ENCODE measurements around the gene NUP214.
A peak's percentile ranks its signal among the peaks of the same experiment; 100 is the strongest.
"Not testable (repeated sequence)": the region's sequence is repeated elsewhere in the genome, so short reads cannot be mapped to it uniquely, and the experiment has no call there.

Gene NUP214

DNA sequence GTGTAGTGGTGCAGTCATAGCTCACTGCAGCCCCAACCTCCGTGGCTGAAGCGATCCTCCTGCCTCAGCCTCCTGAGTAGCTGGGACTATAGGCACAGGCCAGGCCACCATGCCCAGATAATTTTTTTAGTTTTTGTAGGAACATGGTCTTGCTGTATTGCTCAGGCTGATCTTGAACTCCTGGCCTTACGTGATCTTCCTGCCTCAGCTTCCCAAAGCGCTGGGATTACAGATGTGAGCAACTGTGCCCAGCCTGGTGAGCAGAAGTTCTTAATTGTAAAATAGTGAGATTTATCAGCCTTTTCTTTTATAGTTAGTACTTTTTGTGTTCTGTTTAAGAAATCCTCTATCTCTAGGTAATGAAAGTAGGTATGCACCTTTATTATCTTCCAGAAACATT lies 42.5 kb downstream of the NUP214 start:
- no peak for FAIRE-seq

DNA sequence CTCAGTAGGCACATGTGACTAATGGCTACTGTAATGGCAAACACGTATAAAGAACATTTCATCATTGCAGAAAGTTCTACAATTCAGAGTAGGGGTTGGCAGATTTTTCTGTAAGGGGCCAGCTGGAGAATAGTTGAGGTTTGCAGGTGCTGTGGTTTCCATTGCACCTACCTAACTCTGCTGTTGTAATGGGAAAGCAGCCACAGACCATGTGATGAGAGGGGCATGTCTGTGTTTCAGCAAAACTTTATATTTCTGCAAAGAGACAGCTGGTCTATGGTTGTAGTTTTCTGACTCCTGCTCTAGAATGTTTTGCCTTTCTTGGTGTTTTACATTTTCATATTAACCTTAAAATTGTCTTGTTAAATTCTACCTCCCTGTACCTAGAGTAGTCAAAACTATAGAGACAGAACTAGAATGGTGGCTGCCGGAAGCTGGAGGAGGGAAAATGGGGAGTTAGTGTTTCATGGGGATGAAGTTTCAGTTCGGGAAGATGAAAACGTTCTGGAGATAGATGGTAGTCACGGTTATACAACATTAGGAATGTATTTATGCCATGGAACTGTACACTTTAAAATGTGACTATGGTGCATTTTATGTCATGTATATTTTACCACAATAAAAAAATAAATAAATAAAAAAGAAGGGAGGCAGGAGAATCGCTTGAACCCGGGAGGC lies 44.3 kb downstream of the NUP214 start:
- FAIRE-seq, result no peak

DNA sequence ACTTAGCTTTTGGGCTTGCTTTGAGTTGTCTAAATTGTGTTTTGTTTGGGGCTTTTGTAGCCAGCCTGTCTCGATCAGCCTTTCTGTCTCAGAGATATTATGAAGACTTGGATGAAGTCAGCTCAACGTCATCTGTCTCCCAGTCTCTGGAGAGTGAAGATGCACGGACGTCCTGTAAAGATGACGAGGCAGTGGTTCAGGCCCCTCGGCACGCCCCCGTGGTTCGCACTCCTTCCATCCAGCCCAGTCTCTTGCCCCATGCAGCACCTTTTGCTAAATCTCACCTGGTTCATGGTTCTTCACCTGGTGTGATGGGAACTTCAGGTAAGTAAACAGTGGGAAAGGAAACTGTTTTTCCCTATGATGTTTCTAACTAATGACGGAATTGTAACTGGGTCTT lies 48.6 kb downstream of the NUP214 start:
- FAIRE-seq, result no peak

DNA sequence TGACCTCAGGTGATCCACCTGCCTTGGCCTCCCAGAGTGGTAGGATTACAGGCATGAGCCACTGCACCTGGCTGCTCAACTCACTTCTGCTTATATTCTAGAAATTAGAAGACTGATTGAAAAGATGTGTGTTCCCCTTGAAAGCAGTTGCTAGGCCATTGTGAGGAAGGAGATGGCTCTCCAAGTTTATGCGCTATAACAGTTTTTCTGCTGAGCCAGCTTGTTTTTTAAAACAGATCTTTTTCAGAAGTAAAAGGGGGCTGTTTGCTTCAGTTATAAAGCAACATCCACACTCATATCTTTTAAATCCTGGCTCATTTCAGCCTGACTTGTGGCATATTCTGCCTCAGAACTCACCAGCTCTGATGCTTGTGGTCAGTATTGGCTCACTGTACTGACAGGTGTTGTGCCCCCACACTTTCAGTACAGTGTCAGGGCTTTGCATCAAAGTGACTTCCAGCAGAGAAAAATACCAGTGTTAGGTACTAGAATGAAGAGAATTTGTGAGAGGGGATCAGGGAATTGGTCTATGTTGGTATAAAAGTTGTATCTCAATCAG lies 49.4 kb downstream of the NUP214 start:
- no peak for FAIRE-seq

DNA sequence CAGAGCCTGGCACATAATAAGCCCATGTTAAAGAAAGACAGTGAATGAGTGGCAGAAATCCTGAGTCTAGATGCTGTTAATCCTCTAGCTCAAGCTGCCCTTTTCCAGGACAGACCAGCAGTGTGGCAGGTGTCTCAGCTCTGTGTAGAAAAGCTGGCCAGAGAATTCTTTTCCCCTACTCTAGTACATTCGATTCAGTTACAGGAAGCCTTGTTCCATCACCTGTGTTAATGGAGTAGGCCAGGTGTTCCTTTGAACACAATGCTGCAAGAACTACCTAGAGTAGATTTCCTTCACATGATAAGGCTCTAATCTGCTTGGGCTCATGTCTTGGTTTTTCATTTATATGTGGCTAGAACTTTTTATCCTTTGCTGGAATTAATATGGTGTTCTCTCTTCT lies 52.5 kb downstream of the NUP214 start:
- FAIRE-seq, result no peak

DNA sequence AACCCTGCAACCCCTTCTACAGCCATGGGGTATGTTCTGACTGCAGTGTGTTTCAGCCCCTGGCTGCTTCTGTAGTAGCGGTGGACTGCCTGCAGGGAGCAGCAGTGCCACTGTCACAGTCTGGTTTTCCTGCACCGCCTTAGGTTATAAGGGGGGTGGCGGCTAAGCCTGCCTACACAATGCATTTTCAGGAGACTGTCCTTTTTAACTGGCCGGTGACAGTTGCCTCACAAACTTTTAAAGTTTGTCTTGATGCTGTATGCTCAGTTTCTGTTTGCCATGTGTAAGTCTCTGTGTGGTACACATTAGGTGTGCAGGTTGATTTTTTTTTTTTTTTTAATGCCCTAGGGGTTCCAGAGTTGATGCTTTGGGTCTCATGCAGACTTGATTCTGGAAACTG lies 53.0 kb downstream of the NUP214 start:
- FAIRE-seq, result peak; percentile 89

DNA sequence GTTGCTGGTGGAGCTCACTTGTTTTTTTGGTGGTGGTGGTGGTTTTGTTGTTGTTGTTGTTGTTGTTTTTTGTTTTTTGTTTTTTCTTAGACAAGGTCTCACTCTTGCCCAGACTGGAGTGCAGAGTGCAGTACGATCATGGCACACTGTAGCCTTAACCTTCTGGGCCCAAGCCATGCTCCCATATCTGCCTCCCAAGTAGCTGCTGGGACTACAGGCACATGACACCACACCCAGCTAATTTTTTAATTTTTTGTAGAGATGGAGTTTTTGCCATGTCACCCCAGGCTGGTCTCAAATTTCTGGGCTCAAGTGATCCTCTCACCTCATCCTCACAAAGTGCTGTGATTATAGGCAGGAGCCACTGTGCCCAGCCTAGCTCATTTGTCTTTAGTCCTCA lies 53.5 kb downstream of the NUP214 start:
- FAIRE-seq, result no peak

DNA sequence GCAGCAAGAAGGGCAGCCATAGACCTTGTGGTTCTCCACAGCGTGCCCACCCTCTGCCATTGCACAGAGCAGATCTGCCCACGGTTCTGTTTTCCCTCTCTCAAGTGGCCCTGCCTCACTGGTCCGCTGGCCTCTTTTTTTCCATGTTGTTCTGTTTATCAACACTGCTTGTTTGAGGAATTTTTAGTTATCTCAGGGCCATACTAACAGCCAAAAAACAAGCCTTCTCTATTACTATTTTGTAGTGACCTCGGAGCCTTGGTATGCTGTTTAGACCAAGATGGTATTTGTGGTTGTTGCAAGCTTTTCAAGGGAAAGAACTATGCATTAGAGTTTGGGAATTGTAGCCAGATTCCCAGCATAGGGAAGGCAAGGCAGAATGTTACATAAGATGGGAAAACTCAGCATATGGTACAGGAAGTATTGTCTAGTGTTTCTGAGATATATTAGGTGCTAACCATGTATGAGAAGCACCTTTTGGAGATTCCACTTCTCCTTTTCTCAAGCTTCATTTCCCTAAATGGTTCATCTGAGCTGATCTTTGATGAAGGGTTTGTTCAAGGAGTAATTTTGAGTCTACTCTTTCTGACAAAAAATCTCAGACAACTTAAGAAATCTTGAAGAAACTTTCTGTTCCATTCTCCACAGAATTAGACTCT lies 54.3 kb downstream of the NUP214 start:
- FAIRE-seq, result no peak

DNA sequence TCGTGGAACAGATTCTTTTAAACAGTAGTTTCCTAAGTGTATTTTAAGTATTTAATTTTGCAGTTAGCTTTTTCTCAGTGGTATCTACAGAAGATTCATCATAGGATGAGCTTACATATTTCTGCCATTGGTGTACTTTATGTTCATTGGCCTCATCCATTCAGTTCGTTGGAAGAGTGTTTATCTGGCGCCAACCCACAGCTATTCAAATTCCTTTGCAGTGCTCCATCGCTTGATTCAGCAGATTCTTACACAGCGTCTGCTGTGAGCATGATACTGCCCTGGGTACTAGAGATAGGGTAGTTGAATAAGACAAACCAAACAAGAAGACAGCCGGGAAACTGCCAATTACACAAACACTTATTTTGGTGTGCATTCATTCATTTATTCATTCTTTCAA lies 55.1 kb downstream of the NUP214 start:
- FAIRE-seq, result no peak

DNA sequence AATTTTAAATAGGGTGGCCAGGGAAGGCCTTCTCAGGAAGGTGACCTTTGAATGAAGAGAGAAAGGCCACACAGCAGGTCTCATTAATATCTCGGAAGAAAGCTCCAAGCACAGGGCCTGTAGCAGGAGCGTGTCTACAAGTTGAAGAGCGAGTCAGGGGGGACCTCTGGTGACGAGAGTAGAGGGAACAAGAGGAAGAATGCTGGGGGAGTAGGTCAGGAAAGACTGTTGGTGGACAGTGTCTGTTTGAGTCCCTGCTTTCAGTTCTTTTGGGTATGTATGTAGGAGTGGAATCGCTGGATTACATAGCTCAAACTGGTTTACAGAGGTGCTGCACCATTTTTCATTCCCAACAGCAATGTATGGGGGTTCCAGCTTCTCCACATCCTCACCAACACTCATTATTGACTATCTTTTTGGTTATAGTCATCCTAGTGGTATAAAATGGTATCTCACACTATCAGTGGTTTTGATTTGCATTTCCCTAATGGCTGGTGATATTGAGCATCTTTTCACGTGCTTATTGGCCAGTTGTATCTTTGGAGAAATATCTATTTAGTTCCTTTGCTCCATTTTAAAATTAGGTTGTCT lies 55.8 kb downstream of the NUP214 start:
- FAIRE-seq, result no peak

DNA sequence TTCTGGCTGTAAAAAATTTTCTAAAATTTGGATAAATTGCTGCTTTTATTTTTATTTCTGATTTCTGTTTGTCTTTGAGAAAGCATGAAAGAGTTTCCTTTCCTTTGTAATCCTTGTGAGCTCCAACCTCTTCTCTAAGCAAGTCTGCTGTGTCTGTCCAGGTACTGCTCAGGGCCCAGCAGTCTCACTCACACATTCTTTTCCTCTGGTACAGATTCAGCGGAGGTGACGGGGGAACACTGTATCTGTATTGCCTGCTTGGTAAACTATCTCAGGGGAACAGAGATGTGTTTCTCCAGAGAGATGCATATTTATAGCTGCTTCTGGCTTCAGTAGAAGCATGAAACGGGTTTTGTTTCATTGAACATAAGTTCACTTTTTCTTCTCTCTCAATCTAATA lies 60.5 kb downstream of the NUP214 start:
- FAIRE-seq, result no peak

DNA sequence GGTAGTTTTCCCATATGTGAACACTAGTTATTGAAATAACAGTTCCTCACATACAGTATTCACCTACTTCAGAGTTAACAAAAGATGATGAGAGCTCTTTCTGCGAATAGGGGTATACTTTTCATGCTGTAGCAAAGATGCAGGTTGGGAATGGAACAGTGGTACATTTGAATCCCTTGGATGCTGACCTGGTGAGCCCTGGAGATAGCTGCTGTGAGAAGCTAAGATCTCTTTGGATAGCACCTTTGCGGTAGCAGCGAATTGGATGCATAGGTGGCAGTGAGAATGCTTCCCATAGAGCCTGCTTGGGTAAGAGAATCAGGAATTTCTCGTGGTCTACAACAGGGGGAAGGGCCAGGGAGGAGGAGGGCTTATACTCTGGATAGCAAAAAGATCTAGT lies 61.2 kb downstream of the NUP214 start:
- FAIRE-seq, result no peak

DNA sequence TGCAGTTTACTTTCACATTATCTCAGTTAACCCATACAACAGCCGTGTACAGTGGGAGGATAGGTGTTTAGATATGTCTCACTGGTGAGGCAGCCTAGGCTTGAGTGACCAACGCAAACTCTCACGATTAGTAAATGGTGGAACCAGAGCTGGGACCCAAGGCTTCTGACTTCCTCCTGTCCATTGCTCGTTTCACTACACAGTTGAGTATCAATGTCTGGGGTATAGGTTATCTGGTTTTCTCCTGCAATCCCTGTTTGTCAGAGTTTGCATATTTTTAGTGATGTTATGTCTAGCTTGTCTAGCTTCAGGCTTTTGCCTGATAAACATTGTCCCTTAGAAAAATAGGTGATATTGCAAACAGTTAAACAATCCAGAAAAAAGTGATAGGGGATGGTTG lies 62.6 kb downstream of the NUP214 start:
- FAIRE-seq, result no peak

DNA sequence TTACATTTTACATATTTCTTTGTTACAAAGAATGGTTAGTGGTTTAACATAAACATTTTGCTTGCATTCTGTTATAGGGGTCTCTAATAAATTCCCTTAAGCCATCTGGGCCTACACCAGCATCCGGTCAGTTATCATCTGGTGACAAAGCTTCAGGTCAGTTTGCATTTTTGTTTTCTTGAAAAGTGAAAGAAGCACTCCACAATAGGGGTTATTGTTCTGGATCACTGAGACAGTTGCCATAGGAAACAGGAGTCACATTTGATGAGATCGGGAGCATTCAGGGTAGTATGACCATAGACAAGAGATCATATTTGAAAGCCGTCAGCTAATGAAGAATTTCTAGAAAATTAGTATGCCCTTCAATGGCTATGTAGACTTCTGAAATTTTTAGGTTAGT lies 63.6 kb downstream of the NUP214 start:
- FAIRE-seq, result no peak

DNA sequence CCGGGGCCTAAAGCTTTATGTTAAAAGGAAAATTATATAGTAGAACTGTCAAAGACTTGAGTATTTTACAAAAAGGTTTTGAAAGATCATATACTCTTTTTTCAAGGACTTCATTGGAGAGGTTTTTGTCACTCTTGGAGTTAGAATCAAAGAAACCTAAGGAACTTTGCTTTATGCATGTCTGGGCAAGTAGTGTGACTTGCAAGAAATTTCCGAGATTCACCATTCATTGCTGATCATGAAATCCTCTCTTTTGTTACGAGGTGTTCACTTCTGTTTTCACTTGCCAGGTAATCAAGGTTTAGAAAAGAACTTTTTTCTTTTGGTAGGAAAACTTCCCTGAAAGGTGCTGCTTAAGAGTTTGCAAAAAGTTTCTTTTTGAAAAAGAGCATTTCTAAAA lies 64.8 kb downstream of the NUP214 start:
- FAIRE-seq, result no peak

DNA sequence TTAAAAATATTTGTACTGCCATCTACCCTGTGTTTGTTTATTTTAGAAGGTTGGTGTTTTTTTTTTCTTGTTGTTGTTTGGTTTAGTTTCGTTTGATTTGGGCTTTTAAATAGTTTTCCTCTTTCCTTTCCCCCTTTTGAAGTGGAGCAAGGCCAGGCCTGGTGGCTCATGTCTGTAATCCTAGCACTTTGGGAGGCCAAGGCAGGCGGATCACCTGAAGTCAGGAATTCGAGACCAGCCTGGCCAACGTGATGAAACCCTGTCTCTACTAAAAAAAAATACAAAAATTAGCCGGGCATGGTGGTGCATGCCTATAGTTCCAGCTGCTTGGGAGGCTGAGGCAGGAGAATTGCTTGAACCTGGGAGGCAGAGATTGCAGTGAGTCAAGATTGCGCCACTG lies 65.6 kb downstream of the NUP214 start:
- FAIRE-seq, result not testable (repeated sequence)

DNA sequence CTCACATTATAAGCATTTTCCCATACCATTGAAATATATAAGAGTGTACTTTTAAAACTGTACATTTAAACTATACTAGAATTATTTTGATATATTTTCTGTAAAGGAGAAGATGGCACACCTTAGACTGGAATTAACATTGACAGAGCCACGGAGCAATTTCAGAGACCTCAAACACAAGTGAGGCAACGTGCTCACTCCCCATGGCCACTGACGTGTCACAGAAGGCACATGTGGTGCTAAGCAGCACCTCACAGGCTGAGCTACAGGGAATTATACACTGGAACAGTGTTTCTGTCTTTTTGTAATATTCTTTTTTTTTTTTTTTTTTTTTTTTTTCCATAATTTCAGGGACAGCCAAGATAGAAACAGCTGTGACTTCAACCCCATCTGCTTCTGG lies 66.5 kb downstream of the NUP214 start:
- FAIRE-seq, result no peak

DNA sequence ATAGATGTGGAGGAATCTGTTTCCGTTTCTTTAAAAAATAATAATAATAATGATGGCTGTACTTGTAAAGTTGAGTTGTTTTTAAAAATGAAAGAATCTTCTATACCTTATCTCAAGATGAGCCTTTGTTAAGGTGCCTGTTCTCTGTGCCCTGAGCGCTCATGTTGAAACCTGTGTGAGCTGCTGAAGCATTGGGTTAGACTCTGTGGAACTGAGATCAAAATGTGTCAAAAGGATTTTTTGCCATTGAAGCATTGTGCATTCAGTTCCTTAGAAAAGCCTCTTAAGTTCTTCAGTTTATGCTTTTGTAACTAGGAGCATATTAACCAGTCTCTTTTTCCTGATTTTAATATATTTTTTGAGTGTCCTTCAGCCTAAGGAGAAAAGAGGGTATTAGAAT lies 67.7 kb downstream of the NUP214 start:
- FAIRE-seq, result no peak

DNA sequence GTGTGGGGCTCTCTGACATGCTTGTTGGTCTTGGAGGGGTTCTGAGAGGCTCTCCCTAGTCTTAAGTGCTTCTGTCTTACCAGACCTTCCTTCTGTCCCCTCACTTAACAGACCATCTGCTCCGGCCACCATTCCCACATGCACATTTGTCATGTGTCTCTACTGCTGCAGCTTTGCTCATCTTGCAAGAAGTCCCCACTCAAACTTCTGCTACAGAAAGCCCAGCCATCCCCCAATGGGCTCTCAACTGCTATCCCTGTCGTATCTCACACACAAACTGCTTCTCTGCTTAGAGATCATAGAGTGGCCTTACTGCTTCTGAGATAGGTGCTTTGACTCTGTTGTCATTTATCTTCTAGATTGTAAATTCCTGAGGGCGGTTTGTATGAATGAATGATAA lies 69.4 kb downstream of the NUP214 start:
- FAIRE-seq, result no peak

DNA sequence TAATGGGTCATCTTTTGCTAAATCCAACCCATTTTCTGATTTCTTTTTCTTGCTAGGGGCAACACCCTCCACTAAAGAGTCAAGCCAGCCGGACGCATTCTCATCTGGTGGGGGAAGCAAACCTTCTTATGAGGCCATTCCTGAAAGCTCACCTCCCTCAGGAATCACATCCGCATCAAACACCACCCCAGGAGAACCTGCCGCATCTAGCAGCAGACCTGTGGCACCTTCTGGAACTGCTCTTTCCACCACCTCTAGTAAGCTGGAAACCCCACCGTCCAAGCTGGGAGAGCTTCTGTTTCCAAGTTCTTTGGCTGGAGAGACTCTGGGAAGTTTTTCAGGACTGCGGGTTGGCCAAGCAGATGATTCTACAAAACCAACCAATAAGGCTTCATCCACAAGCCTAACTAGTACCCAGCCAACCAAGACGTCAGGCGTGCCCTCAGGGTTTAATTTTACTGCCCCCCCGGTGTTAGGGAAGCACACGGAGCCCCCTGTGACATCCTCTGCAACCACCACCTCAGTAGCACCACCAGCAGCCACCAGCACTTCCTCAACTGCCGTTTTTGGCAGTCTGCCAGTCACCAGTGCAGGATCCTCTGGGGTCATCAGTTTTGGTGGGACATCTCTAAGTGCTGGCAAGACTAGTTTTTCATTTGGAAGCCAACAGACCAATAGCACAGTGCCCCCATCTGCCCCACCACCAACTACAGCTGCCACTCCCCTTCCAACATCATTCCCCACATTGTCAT lies 72.0 kb downstream of the NUP214 start:
- FAIRE-seq, result no peak

DNA sequence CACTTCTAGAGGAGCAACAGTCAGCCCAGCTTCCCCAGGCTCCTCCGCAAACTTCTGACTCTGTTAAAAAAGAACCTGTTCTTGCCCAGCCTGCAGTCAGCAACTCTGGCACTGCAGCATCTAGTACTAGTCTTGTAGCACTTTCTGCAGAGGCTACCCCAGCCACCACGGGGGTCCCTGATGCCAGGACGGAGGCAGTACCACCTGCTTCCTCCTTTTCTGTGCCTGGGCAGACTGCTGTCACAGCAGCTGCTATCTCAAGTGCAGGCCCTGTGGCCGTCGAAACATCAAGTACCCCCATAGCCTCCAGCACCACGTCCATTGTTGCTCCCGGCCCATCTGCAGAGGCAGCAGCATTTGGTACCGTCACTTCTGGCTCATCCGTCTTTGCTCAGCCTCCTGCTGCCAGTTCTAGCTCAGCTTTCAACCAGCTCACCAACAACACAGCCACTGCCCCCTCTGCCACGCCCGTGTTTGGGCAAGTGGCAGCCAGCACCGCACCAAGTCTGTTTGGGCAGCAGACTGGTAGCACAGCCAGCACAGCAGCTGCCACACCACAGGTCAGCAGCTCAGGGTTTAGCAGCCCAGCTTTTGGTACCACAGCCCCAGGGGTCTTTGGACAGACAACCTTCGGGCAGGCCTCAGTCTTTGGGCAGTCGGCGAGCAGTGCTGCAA lies 72.8 kb downstream of the NUP214 start:
- FAIRE-seq, result no peak

DNA sequence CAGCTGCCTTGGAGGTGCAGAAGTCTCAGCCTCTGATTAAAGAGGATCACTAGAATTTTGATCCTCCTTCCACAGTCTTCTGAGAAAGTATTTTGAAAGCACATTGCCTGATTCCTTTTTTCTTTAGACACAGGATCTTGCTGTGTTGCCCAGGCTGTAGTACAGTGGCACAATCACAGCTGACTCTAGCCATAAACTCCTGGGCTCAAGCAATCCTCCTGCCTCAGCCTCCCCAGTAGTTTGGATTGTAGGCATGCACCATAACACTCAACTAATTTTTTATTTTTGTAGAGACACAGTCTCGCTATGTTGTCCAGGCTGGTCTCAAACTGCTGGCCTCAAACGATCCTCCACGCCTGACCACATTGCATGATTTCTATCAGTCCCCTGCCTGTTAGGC lies 76.5 kb downstream of the NUP214 start:
- FAIRE-seq, result no peak
